GM21529 (cell line): ENCODE measurements around the gene MRTO4.
"Not testable (repeated sequence)": the region's sequence is repeated elsewhere in the genome, so short reads cannot be mapped to it uniquely, and the experiment has no call there.

Source experiments
- ATAC-seq: cut with Tn5 transposase; IDR thresholded peaks from one replicate; pipeline ENCODE4 v1.9.1; 2021; ENCODE audit not compliant: unreplicated experiment

Gene MRTO4

DNA sequence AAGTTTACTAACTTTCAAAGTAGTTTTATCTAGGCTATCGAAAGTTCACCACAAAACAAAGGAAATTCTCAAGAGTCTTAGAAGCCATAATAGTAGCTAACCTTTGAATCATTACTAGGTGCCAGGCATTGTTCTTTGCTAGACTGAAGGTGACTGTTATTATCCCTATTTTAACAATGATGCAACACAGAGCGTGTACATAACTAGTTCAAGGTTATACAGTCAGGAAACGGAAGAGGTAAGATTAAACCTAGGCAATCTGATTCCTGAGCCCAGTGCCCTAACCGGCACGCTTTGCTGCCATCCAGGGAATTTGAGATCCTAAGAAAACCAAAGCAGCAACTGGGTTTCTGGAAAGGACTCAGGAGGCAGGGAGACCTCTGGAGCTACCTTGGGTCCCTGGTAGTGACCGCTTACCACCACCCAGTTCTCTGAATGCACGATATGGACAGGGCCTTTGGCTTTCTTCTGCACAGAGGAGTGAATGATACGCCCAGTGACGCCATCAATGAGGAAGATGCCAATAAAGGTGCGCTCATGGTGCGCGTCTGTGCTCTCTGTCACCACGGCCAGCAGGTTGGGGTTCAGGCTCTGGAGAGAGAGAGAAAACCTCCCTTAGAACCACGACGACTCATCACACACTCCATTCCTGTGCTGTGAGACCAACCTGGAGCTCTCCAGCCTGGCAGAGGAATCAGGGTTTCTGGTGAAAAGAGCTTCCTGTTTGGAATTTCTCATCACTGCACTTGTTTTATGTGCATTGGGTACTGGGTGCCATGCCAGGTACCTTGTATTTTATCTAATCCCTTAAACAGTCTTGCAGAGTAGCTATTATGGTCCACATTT lies 28.4 kb upstream of the MRTO4 start:
- ATAC-seq, result no peak

DNA sequence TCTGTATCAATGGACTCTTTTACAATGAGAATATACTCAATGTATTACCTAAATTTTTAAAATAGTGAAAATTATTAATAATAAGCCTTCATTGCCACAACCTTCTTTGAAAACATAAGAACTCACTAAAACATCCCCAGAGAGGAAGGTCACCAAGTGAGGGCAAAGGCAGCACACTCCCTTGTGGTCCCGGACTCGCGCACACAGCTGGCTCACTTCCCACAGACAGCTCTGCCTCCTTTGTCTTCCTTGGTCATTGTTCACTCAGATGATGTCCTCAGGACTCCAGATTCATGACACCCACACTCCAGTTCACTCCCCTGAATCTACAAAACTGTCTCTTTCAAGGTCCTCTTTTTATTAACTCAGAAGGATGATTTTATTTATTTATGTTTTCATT lies 22.4 kb upstream of the MRTO4 start:
- no peak for ATAC-seq

DNA sequence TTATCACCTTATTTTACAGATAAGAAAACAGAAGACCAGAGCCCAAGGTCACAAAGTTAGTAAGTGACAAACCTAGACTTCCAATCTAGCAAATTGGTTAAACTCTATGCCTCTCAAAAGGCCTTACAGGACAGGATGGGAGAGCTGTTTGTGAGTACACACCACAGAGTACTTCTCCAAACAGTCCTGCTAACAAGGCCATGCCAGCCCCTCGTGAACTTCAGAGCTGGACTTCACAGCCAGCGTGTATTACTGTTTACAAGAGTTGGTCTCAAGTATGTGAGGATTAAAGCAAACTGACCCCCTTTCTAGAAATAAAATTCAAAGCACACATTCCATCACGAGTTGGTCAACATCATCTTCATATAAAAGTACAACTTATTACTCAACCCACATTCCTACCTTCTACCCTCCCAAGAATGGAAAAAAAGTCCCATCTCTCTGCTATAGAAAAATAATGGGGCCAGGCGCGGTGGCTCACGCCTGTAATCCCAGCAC lies 21.7 kb upstream of the MRTO4 start:
- ATAC-seq, result no peak

DNA sequence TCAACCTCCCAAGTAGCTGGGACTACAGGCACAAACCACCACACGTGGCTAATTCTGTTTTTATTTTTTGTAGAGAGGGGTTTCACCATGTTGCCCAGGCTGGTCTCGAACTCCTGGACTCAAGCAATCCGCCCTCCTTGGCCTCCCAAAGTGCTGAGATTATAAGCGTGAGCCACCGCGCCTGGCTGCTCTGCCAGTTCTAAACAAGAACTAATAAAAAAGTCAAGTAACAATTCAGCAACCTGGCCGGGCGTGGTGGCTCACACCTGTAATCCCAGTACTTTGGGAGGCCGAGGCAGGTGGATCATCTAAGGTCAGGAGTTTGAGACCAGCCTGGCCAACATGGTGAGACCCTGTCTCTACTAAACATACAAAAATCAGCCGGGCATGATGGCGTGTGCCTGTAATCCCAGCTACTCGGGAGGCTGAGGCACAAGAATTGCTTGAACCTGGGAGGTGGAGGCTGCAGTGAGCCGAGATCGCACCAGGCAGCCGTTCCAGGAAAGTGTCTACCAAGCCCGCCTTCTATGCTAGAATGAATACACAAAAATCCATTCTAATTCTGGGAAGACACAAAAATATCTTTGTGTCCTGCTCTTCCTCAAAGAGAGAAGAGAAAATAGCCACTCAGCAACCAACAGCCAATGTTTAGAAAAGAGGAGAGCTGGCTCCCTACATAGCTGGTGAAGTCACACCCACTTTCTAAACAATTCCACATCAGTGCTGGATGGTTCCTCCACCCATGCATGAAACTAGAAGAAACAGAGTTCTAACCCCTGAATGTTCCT lies 19.7 kb upstream of the MRTO4 start:
- ATAC-seq, result not testable (repeated sequence)

DNA sequence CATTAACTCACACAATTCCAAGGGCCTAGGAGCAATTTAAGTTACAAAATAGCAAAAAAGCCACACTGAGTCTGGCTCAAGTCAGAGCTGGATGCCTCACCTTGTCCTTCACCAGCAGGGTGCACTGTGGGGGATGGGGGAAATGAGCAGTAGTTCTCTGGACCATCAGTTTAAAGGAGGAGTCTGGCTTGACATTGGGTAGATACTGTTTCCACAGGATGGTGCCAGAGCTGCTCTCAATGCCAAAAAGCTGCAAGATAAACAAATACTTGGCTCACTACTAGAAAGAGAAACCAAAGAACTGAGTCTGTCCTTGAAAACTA lies 19.1 kb upstream of the MRTO4 start:
- no peak for ATAC-seq

DNA sequence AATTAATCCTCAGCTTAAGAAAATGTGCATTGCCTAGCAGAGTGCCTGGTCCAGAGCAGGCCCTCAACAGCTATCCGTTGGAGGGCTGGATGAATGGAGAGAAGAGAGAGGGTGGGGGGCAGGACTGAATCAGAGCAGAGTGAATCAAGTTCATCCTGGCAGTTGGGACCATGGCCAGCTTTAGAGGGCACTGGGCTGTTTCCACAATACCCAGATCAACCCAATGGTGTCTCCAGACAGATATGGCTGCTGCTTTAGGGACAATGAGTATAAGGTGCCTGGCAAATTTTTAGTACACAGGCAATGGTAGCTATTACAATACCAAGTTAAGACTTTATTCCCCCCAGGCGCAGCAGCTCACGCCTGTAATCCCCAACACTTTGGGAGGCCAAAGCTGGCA lies 17.4 kb upstream of the MRTO4 start:
- no peak for ATAC-seq

DNA sequence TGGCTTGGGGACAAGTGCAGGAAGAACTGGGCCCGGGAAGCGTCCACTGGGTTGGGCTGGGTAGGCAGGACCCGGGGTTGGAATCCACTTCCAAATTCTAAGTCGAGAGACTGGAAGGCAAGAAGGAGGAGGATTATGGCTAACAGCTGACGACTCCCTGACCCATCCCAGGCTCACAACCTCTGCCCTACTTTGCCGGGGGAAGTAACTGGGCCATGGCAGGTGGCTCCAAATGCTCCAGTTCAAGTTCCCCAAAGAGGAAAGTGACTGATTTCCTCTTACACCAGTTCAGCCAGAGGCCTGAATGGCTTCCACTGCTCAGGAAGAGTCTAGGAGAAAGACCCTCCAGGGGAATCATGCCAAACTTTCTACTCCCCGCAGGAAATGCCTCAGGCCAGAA lies 11.7 kb upstream of the MRTO4 start:
- no peak for ATAC-seq

DNA sequence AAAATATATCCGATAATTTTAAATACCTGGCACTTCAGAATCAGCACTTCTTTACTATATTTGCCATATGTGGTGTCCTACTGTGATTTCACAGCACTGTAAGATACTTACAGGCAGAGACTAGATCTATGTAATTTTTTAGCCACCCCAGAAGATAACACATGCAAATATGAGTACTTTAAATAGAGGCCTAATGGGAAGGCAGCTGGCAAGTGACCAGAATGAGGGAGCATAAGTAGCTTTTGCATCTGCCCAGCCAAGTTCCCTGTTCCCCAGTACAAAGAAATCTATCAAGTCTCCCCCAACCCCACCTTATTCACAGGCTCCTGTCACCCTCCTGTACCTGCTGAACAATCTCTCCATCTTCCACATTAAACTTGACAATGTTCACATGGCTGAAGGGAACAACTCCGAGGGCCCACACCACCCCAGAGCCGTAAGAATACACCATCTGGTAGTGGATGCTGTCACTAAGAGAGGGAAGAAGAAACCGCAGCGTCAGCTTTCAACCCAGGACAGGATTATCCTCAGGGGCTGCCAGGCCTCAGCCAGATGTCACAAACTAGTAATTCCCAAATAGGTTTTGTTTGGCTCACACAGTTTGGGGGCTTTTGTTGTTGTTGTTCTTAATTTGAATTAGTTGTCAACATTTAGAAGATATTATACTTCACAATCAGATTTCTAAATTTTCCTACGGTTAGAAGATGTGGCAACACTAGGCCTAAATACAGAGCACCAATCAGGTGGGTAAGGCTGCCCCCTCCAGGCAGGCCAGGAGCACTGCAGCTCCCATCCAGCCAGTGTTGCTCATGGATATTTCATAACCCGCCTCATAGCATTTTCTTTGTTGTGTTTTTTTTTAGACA lies 10.7 kb upstream of the MRTO4 start:
- no peak for ATAC-seq

DNA sequence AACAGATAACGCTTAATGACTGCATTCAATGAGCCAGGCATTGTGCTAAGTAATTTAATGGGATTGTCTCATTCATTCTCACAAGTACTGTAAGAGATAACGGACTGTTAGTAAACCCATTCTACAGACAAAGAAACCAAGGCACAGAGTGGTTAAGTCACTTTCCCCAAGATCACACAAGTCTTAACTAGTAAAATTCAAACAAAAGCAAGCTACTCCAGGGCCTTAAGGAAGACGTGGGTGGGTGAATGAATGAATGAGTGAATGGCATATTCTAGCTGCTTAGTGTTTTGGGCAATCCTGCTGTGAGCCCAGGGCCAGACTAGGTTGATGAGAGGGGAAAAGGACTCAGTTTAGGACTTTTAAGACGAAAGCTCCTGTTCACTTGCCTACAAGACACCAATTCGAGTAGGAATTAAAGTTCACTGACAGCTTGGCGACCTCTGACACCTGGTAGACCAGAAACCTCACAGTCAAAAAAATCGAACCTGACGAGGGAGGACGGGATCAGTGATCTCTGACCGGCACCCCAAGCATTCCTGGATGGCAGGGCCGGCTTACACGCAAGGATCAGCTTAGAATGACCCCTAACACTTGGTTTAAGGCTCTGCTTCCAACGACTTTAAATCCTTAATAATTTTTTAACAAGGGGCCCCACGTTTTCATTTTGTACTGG lies 838 bp upstream of the MRTO4 start:
- ATAC-seq, result peak; percentile 9

DNA sequence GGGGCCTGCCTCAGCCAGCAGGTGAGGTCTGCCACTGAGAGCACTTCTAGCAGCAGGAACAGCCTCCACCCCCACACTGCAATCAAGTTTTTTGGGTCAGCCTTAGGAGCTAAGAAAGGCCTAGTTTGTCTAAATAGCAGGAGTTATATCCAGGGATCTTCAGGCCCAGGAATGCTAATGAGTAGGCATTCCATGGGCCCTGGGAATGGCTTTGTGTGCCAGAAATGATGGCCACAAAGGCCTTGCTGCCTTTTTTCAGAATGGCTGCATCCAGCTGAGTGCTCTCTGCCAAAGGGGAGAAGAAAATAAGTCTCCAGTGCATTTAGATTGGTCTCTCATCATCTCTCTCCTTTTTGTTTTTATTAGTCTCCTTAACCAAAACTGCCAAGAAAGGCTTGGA lies 2.8 kb downstream of the MRTO4 start:
- no peak for ATAC-seq

DNA sequence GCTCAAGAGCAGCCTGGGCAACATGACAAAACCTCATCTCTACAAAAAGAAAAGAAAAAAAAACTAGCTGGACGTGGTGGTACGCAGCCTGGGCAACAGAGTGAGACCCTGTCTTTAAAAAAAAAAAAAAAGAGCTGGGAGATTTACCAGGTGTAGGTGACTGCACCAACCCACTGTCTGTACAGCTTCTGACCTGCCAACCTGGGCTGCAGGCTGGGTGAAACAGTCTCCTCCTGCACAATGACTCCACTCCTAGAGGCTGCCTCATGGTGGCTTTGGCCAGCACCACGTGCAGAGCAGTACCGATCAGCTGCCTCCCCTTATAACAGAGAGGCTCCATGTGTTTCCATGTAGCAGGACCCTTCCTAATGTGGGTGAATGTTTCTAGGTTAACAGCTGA lies 3.7 kb downstream of the MRTO4 start:
- ATAC-seq, result no peak

DNA sequence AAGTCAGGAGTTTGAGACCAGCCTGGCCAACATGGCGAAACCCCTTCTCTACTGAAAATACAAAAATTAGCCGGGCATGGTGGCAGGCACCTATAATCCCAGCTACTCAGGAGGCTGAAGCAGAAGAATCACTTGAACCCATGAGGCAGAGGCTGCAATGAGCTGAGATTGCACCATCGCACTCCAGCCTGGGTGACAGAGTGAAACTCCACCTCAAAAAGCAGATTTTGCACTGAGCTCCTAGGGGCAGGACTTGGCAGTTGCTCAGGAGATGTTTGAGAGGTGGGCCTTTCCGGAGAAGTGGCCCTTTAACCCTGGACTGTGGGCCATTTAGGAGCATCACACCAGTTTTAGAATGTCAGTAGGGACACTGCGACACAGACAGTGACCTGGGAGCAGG lies 4.7 kb downstream of the MRTO4 start:
- ATAC-seq, result not testable (repeated sequence)

DNA sequence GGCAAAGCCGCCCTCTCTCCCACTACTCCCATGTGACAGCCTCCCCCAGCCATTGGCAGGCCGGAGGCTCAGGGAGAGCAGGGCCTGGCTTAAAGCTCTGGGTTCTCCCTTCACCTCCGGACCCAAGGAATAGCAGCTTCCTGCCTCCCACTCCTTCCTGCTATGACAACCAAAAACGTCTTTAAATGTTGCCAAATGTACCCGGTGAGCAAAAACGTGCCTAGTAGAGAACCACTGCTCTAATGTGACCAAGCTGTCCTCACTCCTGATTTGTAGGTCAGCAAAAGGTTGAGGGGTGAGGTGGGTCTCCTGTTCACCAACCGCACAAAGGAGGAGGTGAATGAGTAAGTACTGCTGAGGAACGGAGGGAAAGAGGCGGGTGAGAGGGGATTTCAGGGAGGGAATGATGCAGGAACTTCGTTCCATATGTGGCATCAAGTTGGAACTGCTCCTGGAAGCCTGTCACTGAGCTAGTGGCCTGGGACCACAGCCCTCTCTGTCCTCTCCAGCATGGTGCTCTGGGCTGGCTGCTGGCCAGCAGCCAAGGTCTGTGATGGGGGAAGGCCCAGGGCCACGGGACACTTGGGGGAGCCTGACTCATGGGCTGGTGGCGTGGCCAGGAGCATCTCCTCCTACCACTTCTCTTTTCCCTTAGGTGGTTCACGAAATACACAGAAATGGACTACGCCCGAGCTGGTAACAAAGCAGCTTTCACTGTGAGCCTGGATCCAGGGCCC lies 5.7 kb downstream of the MRTO4 start:
- ATAC-seq, result no peak

DNA sequence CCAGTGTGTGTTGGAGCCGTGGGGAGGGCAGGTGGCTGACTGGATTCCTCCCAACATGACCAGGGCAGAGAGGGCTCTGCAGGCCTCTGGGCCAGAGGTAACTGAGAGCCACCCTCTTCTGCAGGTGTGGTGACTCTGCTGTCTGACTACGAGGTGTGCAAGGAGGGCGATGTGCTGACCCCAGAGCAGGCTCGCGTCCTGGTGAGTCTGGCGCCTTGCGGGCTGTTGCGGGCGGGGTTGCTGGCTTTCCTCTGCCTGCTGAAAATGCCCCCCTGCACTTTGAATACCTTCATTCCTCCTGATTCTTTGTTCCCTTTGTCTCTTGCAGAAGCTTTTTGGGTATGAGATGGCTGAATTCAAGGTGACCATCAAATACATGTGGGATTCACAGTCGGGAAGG lies 6.7 kb downstream of the MRTO4 start:
- ATAC-seq, result no peak

DNA sequence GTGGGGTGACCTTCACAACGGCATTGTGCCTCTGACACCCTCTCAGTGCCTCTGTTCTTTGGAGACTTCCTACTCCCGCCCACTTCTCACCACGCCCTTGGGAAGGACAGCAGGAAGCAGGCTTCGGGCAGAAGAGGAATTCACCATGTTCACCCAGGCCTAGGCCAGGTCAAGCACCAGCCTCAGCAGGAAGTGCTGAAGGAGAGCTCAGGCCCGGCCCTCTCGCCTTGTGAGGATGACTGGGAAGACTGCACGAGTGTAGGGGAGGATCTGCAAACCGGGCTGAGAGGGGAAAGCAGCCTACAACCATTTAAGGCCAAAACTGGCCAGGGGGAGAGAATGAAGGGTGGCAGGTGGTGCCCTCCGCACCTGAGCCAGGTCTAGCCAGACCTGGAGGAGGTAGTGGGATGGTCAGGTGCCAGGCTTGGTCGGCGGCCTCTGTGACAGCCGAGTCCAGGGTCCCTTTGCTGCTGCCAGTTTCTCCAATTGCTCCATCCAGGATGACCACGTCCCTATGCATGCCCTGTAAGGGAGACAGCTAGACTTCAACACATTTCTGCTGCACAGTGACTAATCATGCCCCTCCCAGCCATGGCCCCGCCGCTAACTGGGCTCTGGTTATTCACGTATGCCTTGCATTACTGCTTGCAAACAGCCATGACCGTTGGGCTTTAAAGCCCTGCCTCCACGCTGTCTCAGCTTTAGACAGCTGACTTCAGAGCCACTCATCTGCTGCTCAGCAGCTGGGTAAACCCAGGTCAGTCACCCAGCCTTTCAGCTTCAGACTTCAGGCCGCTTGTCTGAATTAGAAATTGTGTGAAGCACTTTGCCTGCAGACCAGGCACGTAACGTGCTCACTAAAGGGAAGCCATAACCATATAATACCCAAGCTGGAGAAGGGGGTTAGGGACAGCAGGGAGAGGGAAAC lies 8.9 kb downstream of the MRTO4 start:
- no peak for ATAC-seq

DNA sequence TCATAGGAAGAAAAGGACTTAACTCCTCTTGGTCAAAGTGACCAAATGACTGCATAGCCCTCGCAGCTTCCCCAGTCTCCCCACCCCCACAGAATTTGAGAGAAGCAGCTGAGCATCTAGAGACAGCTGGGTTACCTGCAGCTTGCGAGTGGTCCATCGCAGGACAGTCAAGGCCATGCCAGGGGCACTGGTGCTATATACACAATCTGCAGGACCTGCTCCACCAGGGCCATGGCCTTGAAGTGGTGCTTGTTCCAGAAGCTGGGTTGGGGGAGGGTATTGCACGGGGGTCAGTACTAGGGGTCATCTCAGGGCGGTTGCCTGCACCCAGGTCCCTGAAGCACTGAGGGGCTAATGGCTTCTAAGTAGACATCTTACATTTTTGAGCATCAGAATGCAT lies 10.4 kb downstream of the MRTO4 start:
- no peak for ATAC-seq

DNA sequence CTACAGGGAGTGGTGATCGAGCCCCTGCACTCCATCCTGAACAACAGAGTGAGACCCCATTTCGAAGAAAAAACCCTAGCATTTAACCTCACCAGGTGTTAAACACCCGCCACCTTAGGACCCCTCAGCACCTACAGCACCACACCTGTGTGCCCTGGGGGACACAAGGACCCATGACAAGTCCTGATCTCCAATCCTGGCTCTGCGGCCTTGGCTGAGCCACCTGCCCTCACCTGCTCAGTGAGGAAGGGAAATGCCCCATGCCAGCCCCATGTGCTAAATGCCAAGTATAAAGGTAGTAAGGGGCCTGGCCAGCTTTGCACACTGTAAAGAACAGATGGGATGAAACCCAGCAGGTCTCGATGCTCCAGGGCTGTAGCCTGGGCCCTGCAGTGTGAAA lies 11.1 kb downstream of the MRTO4 start:
- no peak for ATAC-seq

DNA sequence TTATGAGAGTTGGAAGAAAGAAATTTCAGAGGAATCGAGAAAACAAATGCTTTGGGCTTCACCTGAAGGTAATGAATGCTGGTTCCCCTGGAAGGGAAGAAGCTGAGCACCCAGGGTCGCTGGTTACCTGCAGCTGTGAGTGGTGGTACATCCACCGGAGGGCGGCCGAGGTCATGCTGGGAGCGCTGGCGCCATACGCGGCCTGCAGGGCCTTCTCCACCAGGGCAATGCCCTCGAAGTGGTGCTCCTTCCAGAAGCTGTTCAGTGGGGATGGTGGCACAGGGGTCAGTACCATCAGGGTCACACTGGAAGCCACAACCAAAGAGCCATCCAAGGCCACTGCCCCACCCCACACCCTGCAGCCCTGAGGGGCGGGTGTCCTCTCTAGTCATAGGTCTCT lies 16.8 kb downstream of the MRTO4 start:
- no peak for ATAC-seq
